ENCODE measurements around the gene ALDH1B1. TPM values are rescaled to one million over a fixed set of nuclear protein-coding genes. Genes with fewer than 3 reads are reported as not detected.

The ALDH1B1 gene
- total RNA-seq, 1 experiment from 2014 or later, result 29.0 TPM

DNA sequence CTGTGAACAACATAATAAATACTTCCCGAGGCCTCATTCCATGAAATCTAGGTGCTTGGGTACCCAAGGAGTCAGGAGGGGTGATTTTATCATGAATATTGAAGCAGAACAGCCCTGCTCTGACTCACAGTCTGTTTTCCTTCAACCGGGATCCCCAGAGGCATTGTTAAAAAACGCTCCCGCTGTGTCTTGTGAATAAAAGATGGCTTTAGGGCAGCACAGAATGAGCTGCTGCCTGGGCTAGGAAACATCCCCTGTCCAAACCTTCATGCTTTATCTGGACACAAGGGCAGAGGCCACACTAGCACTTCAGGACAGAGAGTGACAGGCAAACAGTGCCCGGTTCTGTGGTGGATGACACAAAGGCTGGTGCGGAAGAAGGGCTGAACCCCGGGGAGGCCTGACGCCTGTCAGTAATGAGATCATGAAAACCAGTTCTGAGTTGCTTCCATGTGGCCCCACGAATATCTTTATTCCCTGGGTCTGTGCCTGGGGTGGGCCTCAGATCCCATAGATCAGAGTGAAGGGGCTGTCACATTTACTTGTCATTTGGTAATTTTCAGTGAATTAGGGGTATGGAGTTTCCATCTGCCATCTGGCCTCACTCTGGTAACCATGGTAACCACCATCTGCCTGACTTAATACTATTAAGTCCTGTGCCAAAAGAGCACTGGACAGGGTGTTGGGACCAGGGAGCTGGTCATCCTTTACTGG is 29.2 kb downstream of the ALDH1B1 start:
- TF ChIP-seq, protein P1, sequence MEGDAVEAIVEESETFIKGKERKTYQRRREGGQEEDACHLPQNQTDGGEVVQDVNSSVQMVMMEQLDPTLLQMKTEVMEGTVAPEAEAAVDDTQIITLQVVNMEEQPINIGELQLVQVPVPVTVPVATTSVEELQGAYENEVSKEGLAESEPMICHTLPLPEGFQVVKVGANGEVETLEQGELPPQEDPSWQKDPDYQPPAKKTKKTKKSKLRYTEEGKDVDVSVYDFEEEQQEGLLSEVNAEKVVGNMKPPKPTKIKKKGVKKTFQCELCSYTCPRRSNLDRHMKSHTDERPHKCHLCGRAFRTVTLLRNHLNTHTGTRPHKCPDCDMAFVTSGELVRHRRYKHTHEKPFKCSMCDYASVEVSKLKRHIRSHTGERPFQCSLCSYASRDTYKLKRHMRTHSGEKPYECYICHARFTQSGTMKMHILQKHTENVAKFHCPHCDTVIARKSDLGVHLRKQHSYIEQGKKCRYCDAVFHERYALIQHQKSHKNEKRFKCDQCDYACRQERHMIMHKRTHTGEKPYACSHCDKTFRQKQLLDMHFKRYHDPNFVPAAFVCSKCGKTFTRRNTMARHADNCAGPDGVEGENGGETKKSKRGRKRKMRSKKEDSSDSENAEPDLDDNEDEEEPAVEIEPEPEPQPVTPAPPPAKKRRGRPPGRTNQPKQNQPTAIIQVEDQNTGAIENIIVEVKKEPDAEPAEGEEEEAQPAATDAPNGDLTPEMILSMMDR (conservative IDR thresholded peaks at IDR 0.05; ENCODE audit: low read depth, low read length), result no peak
- no peak for TF ChIP-seq EZH2phosphoT487 (IDR thresholded peaks at IDR 0.05; ENCODE audit: borderline replicate concordance, low read length)
- no peak overlapping the region for H3K4me2 ChIP-seq (ENCODE audit: low read length)
- H3K27ac ChIP-seq (ENCODE audit: low read length), result no peak overlapping the region
- no peaks in the 10 kb centered on the region for H3K79me2 ChIP-seq (ENCODE audit: low read length)
- no peaks in the 10 kb centered on the region for H3F3A ChIP-seq (ENCODE audit: low read length, unreplicated experiment)
- no peaks in the 10 kb centered on the region for H4K20me1 ChIP-seq (ENCODE audit: low read length)
- no TSS peak for BruUV-seq (replicated peaks)
- ATAC-seq (no peak), DNase-seq (no peak)
- no peak overlapping the region for H3K9ac ChIP-seq (ENCODE audit: low read length)
- ChIA-PET POLR2A (ENCODE audit: unreplicated experiment) (no interaction called here), CTCF (no interaction called here)
- H3K9me3 ChIP-seq (ENCODE audit: low read length), result no peaks in the 10 kb centered on the region
- H3K36me3 ChIP-seq (ENCODE audit: low read depth, low read length), result no peaks in the 10 kb centered on the region
- no peak overlapping the region for H3K4me3 ChIP-seq (ENCODE audit: low read length)
- intact Hi-C loops (cut with micrococcal nuclease), result no loop called here
- peaks cover 23% of the 10 kb centered on the region for H3K27me3 ChIP-seq (ENCODE audit: low read length)
- no peaks in the 10 kb centered on the region for H3K9me2 ChIP-seq (replicated peaks; ENCODE audit: low read length)
- H3K4me1 ChIP-seq (ENCODE audit: insufficient read depth, low read length), result no peaks in the 10 kb centered on the region
- H2AFZ ChIP-seq (ENCODE audit: low read length), result no peak overlapping the region

DNA sequence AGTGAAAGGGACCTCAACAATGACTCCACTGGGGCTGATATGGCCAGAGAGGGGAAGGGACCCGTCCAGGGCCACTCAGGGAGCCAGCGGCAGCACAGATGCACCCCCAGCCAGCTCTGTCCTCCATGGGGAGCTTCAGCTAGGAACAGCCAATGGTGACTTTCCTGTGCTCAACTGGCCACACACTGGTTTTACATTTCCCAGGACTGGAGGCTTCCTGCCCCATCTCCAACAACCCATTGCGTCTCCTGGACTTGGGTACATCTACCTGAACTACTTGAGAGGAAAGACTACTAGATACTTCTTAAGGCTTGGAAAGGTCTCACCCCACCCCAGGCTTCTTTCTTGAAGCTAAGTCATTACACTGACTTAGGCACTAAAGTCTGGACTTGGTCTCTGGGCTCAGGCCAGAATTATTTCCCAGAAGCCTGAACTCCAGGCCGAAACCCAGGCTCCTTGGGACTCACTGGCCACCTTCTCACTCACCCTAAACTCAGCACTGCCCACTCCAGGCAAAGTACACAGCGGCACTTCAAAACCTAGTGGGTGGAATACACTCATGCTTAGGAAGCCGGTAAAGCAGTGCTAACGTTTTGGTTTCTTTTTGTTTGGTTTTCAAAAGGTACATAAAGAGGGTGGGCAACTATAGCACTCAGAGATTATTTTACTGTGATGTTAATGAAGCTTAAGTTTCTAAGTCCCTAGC is 30.2 kb downstream of the ALDH1B1 start:
- no TSS peak for BruUV-seq (replicated peaks)
- H3K4me1 ChIP-seq (ENCODE audit: insufficient read depth, low read length), result no peaks in the 10 kb centered on the region
- no peaks in the 10 kb centered on the region for H3K36me3 ChIP-seq (ENCODE audit: low read depth, low read length)
- intact Hi-C loops (cut with micrococcal nuclease), result no loop called here
- DNase-seq (no peak), ATAC-seq (no peak)
- CTCF ChIA-PET, result no interaction called here
- no peak overlapping the region for H3K4me2 ChIP-seq (ENCODE audit: low read length)
- H3K27me3 ChIP-seq (ENCODE audit: low read length), result peaks cover 27% of the 10 kb centered on the region
- no peaks in the 10 kb centered on the region for H3K9me3 ChIP-seq (ENCODE audit: low read length)
- H3F3A ChIP-seq (ENCODE audit: low read length, unreplicated experiment), result no peaks in the 10 kb centered on the region
- no peak overlapping the region for H3K4me3 ChIP-seq (ENCODE audit: low read length)
- no peaks in the 10 kb centered on the region for H3K79me2 ChIP-seq (ENCODE audit: low read length)
- no peaks in the 10 kb centered on the region for H3K9me2 ChIP-seq (replicated peaks; ENCODE audit: low read length)
- H2AFZ ChIP-seq (ENCODE audit: low read length), result no peak overlapping the region
- no peak overlapping the region for H3K9ac ChIP-seq (ENCODE audit: low read length)
- TF ChIP-seq EZH2phosphoT487 (IDR thresholded peaks at IDR 0.05; ENCODE audit: borderline replicate concordance, low read length) (no peak), EZH2 (IDR thresholded peaks at IDR 0.05; ENCODE audit: low read length, unreplicated experiment) (no peak)
- TF ChIP-seq, protein P1 (conservative IDR thresholded peaks at IDR 0.05; ENCODE audit: low read depth, low read length), result no peak
- no peak overlapping the region for H3K27ac ChIP-seq (ENCODE audit: low read length)
- H4K20me1 ChIP-seq (ENCODE audit: low read length), result no peaks in the 10 kb centered on the region
- POLR2A ChIA-PET (ENCODE audit: unreplicated experiment), result no interaction called here

All from PC-3 (cell line).